ENCODE results near the gene RNF112.
A peak's percentile ranks its signal among the peaks of the same experiment; 100 is the strongest.

RNF112 gene

DNA sequence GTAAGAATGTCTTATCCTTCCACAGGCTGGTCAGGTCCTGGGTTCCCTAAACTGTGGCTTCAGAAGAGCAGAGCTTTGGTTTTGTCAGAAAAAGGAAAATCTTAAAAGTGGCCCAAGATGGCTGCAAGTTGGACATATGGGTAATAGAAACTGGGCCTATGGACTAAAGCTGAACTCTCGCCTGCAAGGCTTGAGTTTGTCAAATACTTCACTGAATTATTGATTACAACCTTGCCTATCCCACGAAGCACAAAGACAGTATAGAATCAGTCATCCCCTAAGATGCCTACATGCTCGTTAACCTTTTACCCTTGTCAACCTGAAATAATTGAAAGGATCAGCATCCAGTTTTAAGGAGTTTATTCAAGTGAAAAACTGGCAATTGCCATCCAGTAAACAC is 20.7 kb downstream of the RNF112 start:
- Histone ChIP-seq H3K4ac (ENCODE audit: low read depth, low read length) (no peak overlapping the region), H3K4me2 (ENCODE audit: low read length) (no peak overlapping the region), H2AK5ac (ENCODE audit: low read length) (no peak overlapping the region), H3K79me1 (ENCODE audit: low read length) (no peaks in the 10 kb centered on the region), H3K4me3 (ENCODE audit: low read depth, low read length) (no peak overlapping the region), H3K23ac (ENCODE audit: low read length) (no peak overlapping the region), H2AFZ (ENCODE audit: insufficient read depth, low read length, poor library complexity) (no peak overlapping the region), H3K9ac (ENCODE audit: low read length) (no peak overlapping the region), H3K9me3 (ENCODE audit: insufficient read depth, low read depth, low read length) (no peaks in the 10 kb centered on the region), H2BK5ac (ENCODE audit: low read depth, low read length, poor library complexity) (no peak overlapping the region), H3K79me2 (ENCODE audit: control insufficient read depth, insufficient read depth, low read length, poor library complexity) (no peaks in the 10 kb centered on the region), H4K8ac (ENCODE audit: low read depth, low read length) (no peak overlapping the region), H3K18ac (ENCODE audit: low read length) (no peak overlapping the region), H3K27ac (ENCODE audit: low read depth, low read length) (no peak overlapping the region), H3K27me3 (ENCODE audit: insufficient read depth, low read length) (no peaks in the 10 kb centered on the region), H4K91ac (ENCODE audit: low read depth, low read length) (no peak overlapping the region), H3K4me1 (ENCODE audit: control insufficient read depth in 1 of 2, insufficient read depth in 2 of 2, low read length in 2 of 2) (no peaks in the 10 kb centered on the region), H2BK12ac (ENCODE audit: low read length) (no peak overlapping the region), H3K14ac (ENCODE audit: low read length) (no peak overlapping the region), H2BK120ac (ENCODE audit: insufficient read depth, low read length, poor library complexity) (no peak overlapping the region), H3K36me3 (ENCODE audit: control insufficient read depth in 1 of 2, insufficient read depth in 2 of 2, low read length in 2 of 2) (no peaks in the 10 kb centered on the region), H4K12ac (ENCODE audit: low read depth, low read length) (no peak overlapping the region)
- no peak for DNase-seq
- WGBS (ENCODE audit: extremely low coverage, insufficient coverage, insufficient read length), result no CpG with 5 or more reads among the region's 3 CpGs

DNA sequence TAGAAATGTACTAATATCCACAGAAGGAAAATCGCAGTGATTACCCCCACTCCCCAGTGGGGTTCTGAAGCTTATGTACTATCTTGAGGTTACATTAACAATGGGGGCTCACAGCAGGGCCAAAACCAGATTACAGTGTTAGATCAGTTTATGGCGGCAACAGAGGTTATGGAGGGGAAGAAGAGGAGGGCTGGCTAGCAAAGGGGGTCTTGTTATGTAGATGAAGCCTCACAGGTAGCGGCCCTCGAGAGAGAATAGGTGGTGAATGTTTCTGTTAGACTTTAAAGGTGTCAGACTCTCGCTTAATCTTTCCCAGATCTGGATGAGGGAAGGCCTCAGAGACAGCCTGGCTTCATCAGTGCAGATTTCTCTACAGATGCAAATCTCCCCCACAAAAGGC is 22.2 kb downstream of the RNF112 start:
- H3K27ac ChIP-seq (ENCODE audit: low read depth, low read length), result no peak overlapping the region
- no peak overlapping the region for H2BK12ac ChIP-seq (ENCODE audit: low read length)
- no CpG with 5 or more reads among the region's 5 CpGs for WGBS (ENCODE audit: extremely low coverage, insufficient coverage, insufficient read length)
- no peak overlapping the region for H2BK120ac ChIP-seq (ENCODE audit: insufficient read depth, low read length, poor library complexity)
- H3K4me3 ChIP-seq (ENCODE audit: low read depth, low read length), result no peak overlapping the region
- peak in 1 of 2 donors; percentile 30 for DNase-seq
- H3K4me2 ChIP-seq (ENCODE audit: low read length), result no peak overlapping the region
- H3K4ac ChIP-seq (ENCODE audit: low read depth, low read length), result no peak overlapping the region
- H4K91ac ChIP-seq (ENCODE audit: low read depth, low read length), result no peak overlapping the region
- no peak overlapping the region for H4K12ac ChIP-seq (ENCODE audit: low read depth, low read length)
- no peak overlapping the region for H2AK5ac ChIP-seq (ENCODE audit: low read length)
- no peak overlapping the region for H4K8ac ChIP-seq (ENCODE audit: low read depth, low read length)
- H3K4me1 ChIP-seq (ENCODE audit: control insufficient read depth in 1 of 2, insufficient read depth in 2 of 2, low read length in 2 of 2), result no peaks in the 10 kb centered on the region
- no peak overlapping the region for H3K18ac ChIP-seq (ENCODE audit: low read length)
- no peaks in the 10 kb centered on the region for H3K9me3 ChIP-seq (ENCODE audit: insufficient read depth, low read depth, low read length)
- no peak overlapping the region for H2AFZ ChIP-seq (ENCODE audit: insufficient read depth, low read length, poor library complexity)
- H3K9ac ChIP-seq (ENCODE audit: low read length), result no peak overlapping the region
- H3K27me3 ChIP-seq (ENCODE audit: insufficient read depth, low read length), result no peaks in the 10 kb centered on the region
- H3K36me3 ChIP-seq (ENCODE audit: control insufficient read depth in 1 of 2, insufficient read depth in 2 of 2, low read length in 2 of 2), result no peaks in the 10 kb centered on the region
- no peak overlapping the region for H3K23ac ChIP-seq (ENCODE audit: low read length)
- no peak overlapping the region for H3K14ac ChIP-seq (ENCODE audit: low read length)
- no peaks in the 10 kb centered on the region for H3K79me1 ChIP-seq (ENCODE audit: low read length)
- no peak overlapping the region for H2BK5ac ChIP-seq (ENCODE audit: low read depth, low read length, poor library complexity)
- no peaks in the 10 kb centered on the region for H3K79me2 ChIP-seq (ENCODE audit: control insufficient read depth, insufficient read depth, low read length, poor library complexity)

GRCh38 chr17:19433727-19434340 is 22.8 kb downstream of the RNF112 start:
- no peak overlapping the region for H3K4me2 ChIP-seq (ENCODE audit: low read length)
- no peaks in the 10 kb centered on the region for H3K79me1 ChIP-seq (ENCODE audit: low read length)
- H3K27ac ChIP-seq (ENCODE audit: low read depth, low read length), result no peak overlapping the region
- no peak overlapping the region for H2BK5ac ChIP-seq (ENCODE audit: low read depth, low read length, poor library complexity)
- no peak overlapping the region for H4K12ac ChIP-seq (ENCODE audit: low read depth, low read length)
- no peak overlapping the region for H2BK120ac ChIP-seq (ENCODE audit: insufficient read depth, low read length, poor library complexity)
- no peak overlapping the region for H2AFZ ChIP-seq (ENCODE audit: insufficient read depth, low read length, poor library complexity)
- H3K4me3 ChIP-seq (ENCODE audit: low read depth, low read length), result no peak overlapping the region
- no peaks in the 10 kb centered on the region for H3K79me2 ChIP-seq (ENCODE audit: control insufficient read depth, insufficient read depth, low read length, poor library complexity)
- WGBS (ENCODE audit: extremely low coverage, insufficient coverage, insufficient read length), result no CpG with 5 or more reads among the region's 2 CpGs
- peak overlapping the region; percentile 98 for H3K23ac ChIP-seq (ENCODE audit: low read length)
- DNase-seq, result peak in 1 of 2 donors; percentile 26
- no peak overlapping the region for H3K4ac ChIP-seq (ENCODE audit: low read depth, low read length)
- H3K27me3 ChIP-seq (ENCODE audit: insufficient read depth, low read length), result no peaks in the 10 kb centered on the region
- no peak overlapping the region for H3K18ac ChIP-seq (ENCODE audit: low read length)
- H3K9me3 ChIP-seq (ENCODE audit: insufficient read depth, low read depth, low read length), result no peaks in the 10 kb centered on the region
- H3K36me3 ChIP-seq (ENCODE audit: control insufficient read depth in 1 of 2, insufficient read depth in 2 of 2, low read length in 2 of 2), result no peaks in the 10 kb centered on the region
- H3K14ac ChIP-seq (ENCODE audit: low read length), result no peak overlapping the region
- no peaks in the 10 kb centered on the region for H3K4me1 ChIP-seq (ENCODE audit: control insufficient read depth in 1 of 2, insufficient read depth in 2 of 2, low read length in 2 of 2)
- no peak overlapping the region for H2AK5ac ChIP-seq (ENCODE audit: low read length)
- H3K9ac ChIP-seq (ENCODE audit: low read length), result no peak overlapping the region
- H4K91ac ChIP-seq (ENCODE audit: low read depth, low read length), result no peak overlapping the region
- no peak overlapping the region for H2BK12ac ChIP-seq (ENCODE audit: low read length)
- no peak overlapping the region for H4K8ac ChIP-seq (ENCODE audit: low read depth, low read length)

- no peak overlapping the region for H2AFZ ChIP-seq (ENCODE audit: insufficient read depth, low read length, poor library complexity)
- no peak overlapping the region for H3K18ac ChIP-seq (ENCODE audit: low read length)
These were observed 29.4 kb downstream of the RNF112 start for GRCh38 chr17:19440421-19440820.

More at GRCh38 chr17:19440421-19440820, 29.4 kb downstream of the RNF112 start:
- H3K79me2 ChIP-seq (ENCODE audit: control insufficient read depth, insufficient read depth, low read length, poor library complexity), result no peaks in the 10 kb centered on the region
- H3K27me3 ChIP-seq (ENCODE audit: insufficient read depth, low read length), result no peaks in the 10 kb centered on the region
- H2BK5ac ChIP-seq (ENCODE audit: low read depth, low read length, poor library complexity), result no peak overlapping the region
- no peak overlapping the region for H3K14ac ChIP-seq (ENCODE audit: low read length)
- H4K12ac ChIP-seq (ENCODE audit: low read depth, low read length), result no peak overlapping the region
- no peak overlapping the region for H2AK5ac ChIP-seq (ENCODE audit: low read length)
- WGBS (ENCODE audit: extremely low coverage, insufficient coverage, insufficient read length), result no CpG with 5 or more reads among the region's 1 CpG
- H3K4ac ChIP-seq (ENCODE audit: low read depth, low read length), result no peak overlapping the region
- H3K9ac ChIP-seq (ENCODE audit: low read length), result no peak overlapping the region
- H3K27ac ChIP-seq (ENCODE audit: low read depth, low read length), result no peak overlapping the region
- H3K4me3 ChIP-seq (ENCODE audit: low read depth, low read length), result no peak overlapping the region
- DNase-seq, result no peak
- H3K23ac ChIP-seq (ENCODE audit: low read length), result no peak overlapping the region
- H2BK12ac ChIP-seq (ENCODE audit: low read length), result no peak overlapping the region
- H3K4me1 ChIP-seq (ENCODE audit: control insufficient read depth in 1 of 2, insufficient read depth in 2 of 2, low read length in 2 of 2), result no peaks in the 10 kb centered on the region
- H2BK120ac ChIP-seq (ENCODE audit: insufficient read depth, low read length, poor library complexity), result no peak overlapping the region
- H3K79me1 ChIP-seq (ENCODE audit: low read length), result no peaks in the 10 kb centered on the region
- H3K4me2 ChIP-seq (ENCODE audit: low read length), result no peak overlapping the region
- H3K36me3 ChIP-seq (ENCODE audit: control insufficient read depth in 1 of 2, insufficient read depth in 2 of 2, low read length in 2 of 2), result no peaks in the 10 kb centered on the region
- no peak overlapping the region for H4K8ac ChIP-seq (ENCODE audit: low read depth, low read length)
- H3K9me3 ChIP-seq (ENCODE audit: insufficient read depth, low read depth, low read length), result peaks cover 10% of the 10 kb centered on the region
- H4K91ac ChIP-seq (ENCODE audit: low read depth, low read length), result no peak overlapping the region
